Measurements from ENCODE around the gene SPTLC2. TPM values are rescaled to one million over a fixed set of nuclear protein-coding genes. Genes with fewer than 3 reads are reported as not detected.
"Not testable (repeated sequence)": the region's sequence is repeated elsewhere in the genome, so short reads cannot be mapped to it uniquely, and the experiment has no call there.

Gene SPTLC2
- total RNA-seq, 1 experiment from 2014 or later, result 44.7 TPM

DNA sequence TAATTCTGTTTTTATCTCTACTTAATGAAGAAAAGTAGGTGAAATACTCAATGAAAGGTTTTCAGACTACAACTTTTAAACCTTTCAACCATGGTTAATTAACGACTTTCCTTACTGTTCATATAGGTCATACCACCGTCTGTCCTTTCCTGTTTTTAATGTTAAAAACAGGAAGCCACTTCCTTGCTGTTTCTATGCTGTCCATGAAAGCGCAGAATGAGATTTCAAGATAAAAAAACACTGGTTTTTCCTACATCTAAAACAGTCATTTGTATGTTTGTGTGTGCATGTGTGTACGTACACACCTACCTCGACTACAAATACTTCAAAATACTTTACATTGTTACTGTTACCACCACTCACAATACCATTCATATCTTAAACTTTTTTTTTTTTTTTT is 27.3 kb downstream of the SPTLC2 start:
- intact Hi-C loops (cut with micrococcal nuclease), result no loop called here
- Histone ChIP-seq H3K9me2 (ENCODE audit: insufficient read depth) (no peaks in the 10 kb centered on the region), H3K4me1 (ENCODE audit: control insufficient read depth in 1 of 2, insufficient read depth in 2 of 2, low read length in 2 of 2) (peaks cover 0 to 10% of the 10 kb centered on the region in 2 experiments; a peak in 2 of 4 replicates), H3K9ac (ENCODE audit: low read length) (no peak overlapping the region), H2AFZ (ENCODE audit: low read depth, low read length, poor library complexity, severe bottlenecking) (no peak overlapping the region), H3K9me3 (ENCODE audit: control insufficient read depth in 1 of 2, insufficient read depth in 1 of 2, low read depth in 1 of 2, low read length in 2 of 2) (no peaks in the 10 kb centered on the region), H3K36me3 (ENCODE audit: control insufficient read depth in 1 of 2, insufficient read depth in 2 of 2, low read length in 2 of 2) (no peaks in the 10 kb centered on the region; a peak in 1 of 4 replicates), H3K4me3 (replicated peaks in 1 of 2; ENCODE audit: low read depth in 1 of 2, low read length in 2 of 2) (no peak overlapping the region), H4K20me1 (ENCODE audit: insufficient read depth) (no peaks in the 10 kb centered on the region), H3K4me2 (ENCODE audit: low read length) (no peak overlapping the region), H3K27ac (ENCODE audit: low read depth, low read length) (no peak overlapping the region), H3K27me3 (ENCODE audit: insufficient read depth, low read length) (no peaks in the 10 kb centered on the region), H3K79me2 (ENCODE audit: insufficient read depth, low read length) (peaks cover 81% of the 10 kb centered on the region)
- RAD21 ChIA-PET (ENCODE audit: low non-redundant PET in 1 of 2, low total read pairs in 2 of 2, uncharacterized antibody in 2 of 2, unreplicated experiment in 2 of 2), result no interaction called here
- ATAC-seq, result no peak
- POLR2A ChIA-PET, result no interaction called here
- TF ChIP-seq SIN3A (IDR thresholded peaks at IDR 0.05; ENCODE audit: low read depth), result no peak
- TF ChIP-seq CBX3 (IDR thresholded peaks at IDR 0.05; ENCODE audit: low read depth), result no peak
- TF ChIP-seq ZFX (IDR thresholded peaks at IDR 0.05), result no peak
- TF ChIP-seq EZH2phosphoT487 (IDR thresholded peaks at IDR 0.05; ENCODE audit: borderline replicate concordance), result no peak
- TF ChIP-seq, protein P1, sequence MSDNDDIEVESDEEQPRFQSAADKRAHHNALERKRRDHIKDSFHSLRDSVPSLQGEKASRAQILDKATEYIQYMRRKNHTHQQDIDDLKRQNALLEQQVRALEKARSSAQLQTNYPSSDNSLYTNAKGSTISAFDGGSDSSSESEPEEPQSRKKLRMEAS (IDR thresholded peaks at IDR 0.05), result no peak
- no peak for TF ChIP-seq YY1 (IDR thresholded peaks at IDR 0.05; ENCODE audit: extremely low read depth, insufficient replicate concordance, low read depth, low read length)
- TF ChIP-seq ELF1 (IDR thresholded peaks at IDR 0.05; ENCODE audit: borderline replicate concordance, low read depth), result no peak
- TF ChIP-seq SP1 (IDR thresholded peaks at IDR 0.05; ENCODE audit: low read depth), result no peak
- TF ChIP-seq TCF7L2 (IDR thresholded peaks at IDR 0.05; ENCODE audit: borderline replicate concordance, extremely low read depth, insufficient read depth, insufficient read length), result no peak
- no peak for TF ChIP-seq POLR2AphosphoS5 (IDR thresholded peaks at IDR 0.05; ENCODE audit: low read depth, low read length)
- TF ChIP-seq FOSL1 (IDR thresholded peaks at IDR 0.05; ENCODE audit: low read depth), result no peak
- no peak for TF ChIP-seq POLR2A (IDR thresholded peaks at IDR 0.05; ENCODE audit: borderline replicate concordance, extremely low read depth, insufficient read depth, insufficient read length)
- no peak for TF ChIP-seq EGR1 (IDR thresholded peaks at IDR 0.05; ENCODE audit: low read depth)
- TF ChIP-seq SRF (IDR thresholded peaks at IDR 0.05; ENCODE audit: low read depth), result no peak
- TF ChIP-seq JUND (IDR thresholded peaks at IDR 0.05), result no peak
- DNase-seq (ENCODE audit: low read depth, low spot score), result no peak
- CTCF ChIA-PET, result interaction anchor here (0.7 kb wide), 1 partner anchor 65 kb away, joined by 3 read pairs; no protein-coding TSS in a partner anchor
- BruUV-seq (replicated peaks), result no TSS peak

- H3K9me3 ChIP-seq (ENCODE audit: control insufficient read depth in 1 of 2, insufficient read depth in 1 of 2, low read depth in 1 of 2, low read length in 2 of 2); H4K20me1 ChIP-seq (ENCODE audit: insufficient read depth); DNase-seq (ENCODE audit: low read depth, low spot score); CTCF ChIA-PET; H3K36me3 ChIP-seq (ENCODE audit: control insufficient read depth in 1 of 2, insufficient read depth in 2 of 2, low read length in 2 of 2); POLR2A ChIA-PET; intact Hi-C loops (cut with micrococcal nuclease); H3K4me2 ChIP-seq (ENCODE audit: low read length); H3K27ac ChIP-seq (ENCODE audit: low read depth, low read length); H3K4me1 ChIP-seq (ENCODE audit: control insufficient read depth in 1 of 2, insufficient read depth in 2 of 2, low read length in 2 of 2); H3K4me3 ChIP-seq (replicated peaks in 1 of 2; ENCODE audit: low read depth in 1 of 2, low read length in 2 of 2); H2AFZ ChIP-seq (ENCODE audit: low read depth, low read length, poor library complexity, severe bottlenecking); BruUV-seq (replicated peaks); ATAC-seq; H3K9ac ChIP-seq (ENCODE audit: low read length); H3K9me2 ChIP-seq (ENCODE audit: insufficient read depth); H3K27me3 ChIP-seq (ENCODE audit: insufficient read depth, low read length): not testable (repeated sequence)
- RAD21 ChIA-PET (ENCODE audit: low non-redundant PET in 1 of 2, low total read pairs in 2 of 2, uncharacterized antibody in 2 of 2, unreplicated experiment in 2 of 2), result interaction anchor here in 1 of 2 experiments (0.7 kb wide), 1 partner anchor 145 kb away, joined by 3 read pairs; no protein-coding TSS in a partner anchor
- peaks cover 83% of the 10 kb centered on the region for H3K79me2 ChIP-seq (ENCODE audit: insufficient read depth, low read length)
Measured at GRCh38 chr14:77588411-77589025, 27.9 kb downstream of the SPTLC2 start.
